HG02973 (cell line): ENCODE data around the gene OR2H2.

Source experiments
- ATAC-seq: cut with Tn5 transposase; IDR thresholded peaks from one replicate; pipeline ENCODE4 v1.9.1; 2021; ENCODE audit warnings: moderate library complexity; ENCODE audit not compliant: unreplicated experiment

OR2H2 gene

GRCh38 chr6:29628419-29629281 is 43.7 kb downstream of the OR2H2 start:
- no peak for ATAC-seq

- ATAC-seq, result no peak
Observed at GRCh38 chr6:29629571-29629970, 44.6 kb downstream of the OR2H2 start.

- no peak for ATAC-seq
Observed at GRCh38 chr6:29630315-29630714, 45.4 kb downstream of the OR2H2 start.

GRCh38 chr6:29631209-29631810 is 46.4 kb downstream of the OR2H2 start:
- no peak for ATAC-seq

- no peak for ATAC-seq
Observed at GRCh38 chr6:29631860-29632731, 47.2 kb downstream of the OR2H2 start.

- peak; percentile 61 for ATAC-seq
Observed at GRCh38 chr6:29632789-29633533, 48.0 kb downstream of the OR2H2 start, which contains the start of gene GABBR1. GABBR1 (minus strand) TSS chr6:29633183; CDS start chr6:29632385, 798 bp downstream.

- no peak for ATAC-seq
Observed at GRCh38 chr6:29633534-29633905, 48.6 kb downstream of the OR2H2 start.

- no peak for ATAC-seq
Observed at GRCh38 chr6:29637247-29637646, 52.3 kb downstream of the OR2H2 start.
